ENCODE data around the gene CEBPG.

Gene CEBPG

DNA sequence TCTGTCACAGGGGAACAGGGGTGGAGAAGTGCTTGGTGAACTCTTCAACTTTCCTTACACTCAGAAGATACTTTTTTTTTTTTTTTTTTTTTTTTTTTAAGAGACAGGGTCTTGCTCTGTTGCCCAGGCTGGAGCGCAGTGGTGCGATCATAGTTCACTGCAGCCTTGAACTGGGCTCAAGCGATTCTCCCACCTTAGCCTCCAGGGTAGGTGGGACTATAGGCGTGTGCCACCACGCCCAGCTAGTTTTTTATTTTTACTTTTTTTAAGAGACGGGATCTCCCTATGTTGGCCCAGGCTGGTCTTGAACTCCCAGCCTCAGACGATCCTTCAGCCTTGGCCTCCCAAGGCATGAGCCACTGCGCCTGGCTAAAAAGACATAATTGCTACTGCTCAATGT is 11.5 kb downstream of the CEBPG start:
- DNase-seq, result no peak

DNA sequence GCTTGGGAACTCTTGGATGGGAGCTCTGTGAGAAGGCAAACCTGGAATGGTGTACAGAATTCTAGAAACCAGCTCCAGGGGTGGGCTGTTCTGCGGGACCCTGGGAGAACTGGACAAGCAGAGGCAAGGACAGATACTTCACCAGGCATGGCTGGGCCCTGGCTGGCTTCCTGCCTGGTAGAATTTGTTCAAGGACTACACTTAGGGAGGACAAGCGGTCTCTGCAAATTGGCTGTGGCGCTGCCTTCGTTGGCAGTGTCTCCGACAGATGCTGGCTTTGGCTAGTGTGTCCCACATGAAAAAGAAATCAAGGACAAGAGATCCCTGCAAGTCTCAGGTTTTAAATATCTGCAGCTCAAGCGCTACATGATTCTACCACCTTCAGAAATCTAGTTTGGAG is 12.4 kb downstream of the CEBPG start:
- DNase-seq, result no peak

DNA sequence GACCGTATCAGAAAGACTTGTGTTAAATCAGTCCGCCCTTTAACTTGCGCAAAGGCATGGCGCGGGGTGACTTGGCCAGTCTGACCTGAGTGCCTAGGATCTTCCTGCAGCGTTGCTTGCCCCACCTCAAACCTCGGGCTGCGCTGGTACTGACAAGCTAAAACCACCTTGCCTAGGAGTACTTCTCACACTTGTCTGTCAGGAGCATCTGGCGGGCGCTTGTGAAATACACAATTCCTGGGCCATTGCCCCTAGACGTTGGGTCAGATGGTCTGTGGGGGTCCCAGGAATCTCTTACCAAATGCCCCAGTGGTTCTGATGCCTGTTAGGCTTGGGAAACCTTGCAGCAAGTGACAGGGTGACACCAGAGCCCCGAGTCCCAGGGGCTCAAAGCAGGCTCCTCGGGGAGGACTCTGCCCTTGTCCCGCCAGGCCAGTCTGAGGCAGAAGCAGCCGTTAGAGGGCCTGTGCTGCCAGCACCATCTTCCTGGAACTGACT is 12.9 kb downstream of the CEBPG start:
- DNase-seq, result no peak

GRCh38 chr19:33387351-33388230 is 14.1 kb downstream of the CEBPG start:
- DNase-seq, result no peak

GRCh38 chr19:33388231-33388724 is 14.8 kb downstream of the CEBPG start:
- no peak for DNase-seq

- no peak for DNase-seq
Measured at GRCh38 chr19:33388725-33389420, 15.4 kb downstream of the CEBPG start.

DNA sequence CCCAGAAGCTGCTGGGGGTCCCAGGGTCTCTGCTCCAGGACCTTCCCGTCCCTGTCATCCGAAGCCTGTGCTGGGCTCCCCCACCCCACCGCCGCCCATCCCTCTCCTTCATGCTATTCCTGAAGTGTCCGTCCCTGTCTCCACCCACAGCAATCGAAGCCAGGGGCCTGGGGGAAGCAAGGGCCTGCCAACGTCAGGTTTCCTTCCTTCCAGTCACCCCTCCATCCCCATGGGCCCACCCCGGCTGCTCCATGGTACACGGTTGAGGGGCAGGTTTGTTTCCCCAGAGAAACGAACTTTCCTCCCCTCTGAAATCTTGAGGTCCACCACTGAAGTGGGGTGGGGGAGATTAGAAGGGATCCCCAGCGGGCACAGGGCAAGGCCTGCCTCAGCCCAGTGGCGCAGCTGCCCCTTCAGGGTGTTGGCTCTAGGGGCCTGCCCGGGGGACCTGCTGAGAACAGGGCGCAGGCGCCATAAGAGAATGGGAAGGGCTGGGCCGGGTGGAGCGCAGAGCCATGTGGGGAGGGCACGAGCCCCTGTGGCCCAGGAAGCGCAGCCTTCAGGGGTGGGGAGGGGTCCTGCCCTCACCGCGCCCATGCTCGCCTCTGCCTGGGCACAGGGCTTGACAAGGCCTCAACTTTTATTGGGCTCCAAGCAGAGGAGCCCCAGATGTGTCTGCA is 16.1 kb downstream of the CEBPG start:
- DNase-seq, result no peak

- no peak for DNase-seq
Measured at GRCh38 chr19:33390101-33390907, 16.8 kb downstream of the CEBPG start.

- DNase-seq, result no peak
Measured at GRCh38 chr19:33390908-33391630, 17.6 kb downstream of the CEBPG start.

DNA sequence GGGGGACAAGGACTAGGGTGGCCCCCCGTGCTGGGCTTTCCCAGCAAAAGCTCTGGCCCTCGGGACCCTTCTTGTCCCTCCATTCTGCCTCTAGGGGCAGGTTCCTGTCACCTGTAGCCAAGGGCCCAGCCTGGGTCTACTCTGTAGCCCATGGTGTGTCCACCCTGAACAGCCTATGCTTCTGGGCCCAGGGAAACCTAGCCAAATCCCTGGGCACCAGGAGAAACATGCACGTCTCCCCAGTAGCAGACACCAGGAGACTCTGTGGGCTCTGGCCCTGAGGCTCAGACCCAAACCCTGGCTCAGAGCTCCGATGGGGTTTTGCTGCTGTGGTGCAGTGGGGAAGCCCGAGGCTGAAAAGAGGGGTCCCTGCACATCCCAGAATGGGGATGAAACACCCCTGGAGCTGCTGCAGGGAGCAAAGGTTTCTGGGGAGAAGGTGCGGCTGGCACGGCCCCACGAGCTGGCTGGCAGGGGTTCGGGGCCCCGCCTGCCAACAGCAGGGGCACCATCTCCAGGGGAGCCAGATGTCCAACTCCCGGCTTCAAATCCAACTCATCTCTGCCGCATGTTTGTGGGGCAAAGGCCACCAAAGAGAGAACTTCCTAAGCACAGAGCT is 18.2 kb downstream of the CEBPG start:
- no peak for DNase-seq

DNA sequence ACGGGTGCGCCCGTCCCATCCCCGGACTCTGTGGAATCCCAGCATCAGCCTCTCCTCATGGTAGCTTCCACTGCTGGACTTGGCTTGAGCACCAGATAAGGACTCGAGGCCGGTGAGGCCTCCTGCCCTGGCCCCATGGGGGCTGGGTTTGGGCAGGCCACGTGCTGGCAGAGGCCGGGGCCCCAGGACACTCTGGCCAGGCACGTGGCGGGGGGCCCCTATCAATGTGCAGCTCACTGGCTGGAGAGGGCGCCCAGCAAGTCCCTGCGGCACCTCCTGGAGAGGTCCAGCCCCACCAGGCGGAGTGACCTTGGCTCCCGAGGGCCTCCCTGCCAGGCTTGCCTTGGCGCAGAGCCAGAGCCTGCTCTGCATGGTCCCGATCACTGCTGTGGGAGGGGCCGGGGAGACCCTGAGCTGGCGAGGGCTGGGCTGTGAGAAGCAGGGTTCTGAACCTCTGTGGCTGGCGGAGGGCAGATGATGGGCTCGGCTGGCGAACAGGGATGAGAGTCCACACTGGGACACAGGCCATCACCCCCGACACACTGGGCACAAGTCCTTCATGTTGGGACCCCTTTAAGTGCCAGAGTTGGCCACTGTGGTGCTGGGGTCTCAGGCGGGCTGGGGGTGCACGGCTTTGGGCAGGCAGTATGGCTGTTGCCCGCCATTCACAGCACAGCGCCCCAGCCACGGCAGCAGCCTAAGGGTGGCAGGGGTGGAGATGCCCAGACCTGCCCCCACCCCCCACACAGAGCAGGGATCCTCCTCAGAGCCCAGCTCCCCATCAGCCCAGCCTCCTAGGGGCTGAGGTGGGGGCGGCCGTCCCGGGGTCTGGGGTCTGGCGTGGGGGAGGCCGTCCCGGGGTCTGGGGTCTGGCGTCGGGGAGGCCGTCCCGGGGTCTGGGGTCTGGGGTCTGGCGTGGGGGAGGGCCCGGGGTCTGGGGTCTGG is 19.1 kb downstream of the CEBPG start:
- no peak for DNase-seq

DNA sequence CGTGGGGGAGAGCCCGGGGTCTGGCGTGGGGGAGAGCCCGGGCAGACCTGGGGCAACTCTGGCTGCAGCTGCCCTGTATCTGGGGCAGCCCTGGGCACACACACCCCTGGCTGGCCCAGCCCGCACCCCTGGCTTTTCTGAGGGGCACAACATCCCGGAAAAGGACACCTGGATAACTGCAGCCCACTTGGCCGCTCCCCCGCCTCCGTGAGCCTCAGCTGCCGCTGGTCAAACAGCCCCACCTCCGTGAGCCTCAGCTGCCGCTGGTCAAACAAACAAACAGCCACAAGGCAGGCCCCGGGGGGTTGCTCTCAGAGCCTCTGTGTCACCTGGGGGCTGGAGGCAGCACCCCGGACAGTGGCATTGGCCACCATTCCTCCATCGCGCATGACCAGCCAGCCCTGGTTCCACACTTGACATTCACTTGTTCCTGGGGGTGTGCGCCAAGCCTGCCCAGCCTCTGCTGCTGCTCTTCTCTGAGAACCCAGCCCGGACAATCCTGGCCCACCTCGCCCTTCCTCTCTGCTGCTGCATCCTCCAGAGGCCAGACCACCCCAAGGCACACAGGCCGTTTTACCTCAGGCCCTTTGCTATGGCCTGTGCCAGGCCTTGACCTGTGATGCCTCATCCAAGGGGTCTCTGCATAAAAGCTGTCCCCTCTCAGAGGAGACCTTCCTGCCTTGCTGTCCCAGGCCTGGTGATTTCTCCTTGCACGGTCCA is 19.9 kb downstream of the CEBPG start:
- no peak for DNase-seq

GRCh38 chr19:33394006-33394722 is 20.7 kb downstream of the CEBPG start:
- no peak for DNase-seq

DNA sequence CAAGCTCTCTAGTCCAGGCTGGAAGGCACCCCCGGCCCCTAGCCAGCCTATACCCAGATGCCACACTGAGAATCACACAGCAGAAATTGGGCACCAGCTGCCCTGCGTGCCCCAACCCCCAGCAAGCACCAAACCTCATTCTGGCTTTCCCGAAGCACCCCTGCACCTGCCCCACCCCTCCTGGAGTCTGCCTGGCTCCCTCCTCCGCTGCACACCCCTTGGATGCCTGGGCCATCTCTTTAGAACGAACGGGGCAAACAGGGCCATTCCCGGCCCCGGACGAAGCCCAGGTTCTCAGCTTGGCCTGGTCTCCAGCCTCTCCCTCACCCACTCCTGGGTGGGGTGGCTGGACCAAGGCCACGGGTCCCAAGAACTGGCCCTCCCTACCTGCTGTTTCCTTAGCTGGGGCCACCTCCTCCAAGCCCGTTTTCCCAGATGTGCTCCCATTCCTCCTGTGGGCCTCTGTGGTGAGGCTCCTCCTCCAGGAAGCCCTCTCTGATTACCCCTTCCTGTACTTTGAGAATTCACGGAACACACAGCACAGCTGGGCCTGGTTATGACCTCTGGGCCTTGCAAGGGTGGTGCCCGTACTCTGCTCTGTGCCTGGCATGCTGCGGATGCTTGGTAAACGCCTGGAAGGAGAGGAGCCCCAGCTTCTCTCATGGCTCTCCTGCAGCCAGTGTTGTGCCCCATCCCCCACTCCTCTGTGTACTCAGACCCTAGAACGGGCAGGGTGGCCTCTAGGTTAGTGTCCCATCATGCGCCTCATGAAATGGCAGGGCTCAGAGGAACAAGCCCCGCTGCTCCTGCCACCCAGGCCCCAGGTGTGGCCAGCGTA is 21.4 kb downstream of the CEBPG start:
- DNase-seq, result no peak

DNA sequence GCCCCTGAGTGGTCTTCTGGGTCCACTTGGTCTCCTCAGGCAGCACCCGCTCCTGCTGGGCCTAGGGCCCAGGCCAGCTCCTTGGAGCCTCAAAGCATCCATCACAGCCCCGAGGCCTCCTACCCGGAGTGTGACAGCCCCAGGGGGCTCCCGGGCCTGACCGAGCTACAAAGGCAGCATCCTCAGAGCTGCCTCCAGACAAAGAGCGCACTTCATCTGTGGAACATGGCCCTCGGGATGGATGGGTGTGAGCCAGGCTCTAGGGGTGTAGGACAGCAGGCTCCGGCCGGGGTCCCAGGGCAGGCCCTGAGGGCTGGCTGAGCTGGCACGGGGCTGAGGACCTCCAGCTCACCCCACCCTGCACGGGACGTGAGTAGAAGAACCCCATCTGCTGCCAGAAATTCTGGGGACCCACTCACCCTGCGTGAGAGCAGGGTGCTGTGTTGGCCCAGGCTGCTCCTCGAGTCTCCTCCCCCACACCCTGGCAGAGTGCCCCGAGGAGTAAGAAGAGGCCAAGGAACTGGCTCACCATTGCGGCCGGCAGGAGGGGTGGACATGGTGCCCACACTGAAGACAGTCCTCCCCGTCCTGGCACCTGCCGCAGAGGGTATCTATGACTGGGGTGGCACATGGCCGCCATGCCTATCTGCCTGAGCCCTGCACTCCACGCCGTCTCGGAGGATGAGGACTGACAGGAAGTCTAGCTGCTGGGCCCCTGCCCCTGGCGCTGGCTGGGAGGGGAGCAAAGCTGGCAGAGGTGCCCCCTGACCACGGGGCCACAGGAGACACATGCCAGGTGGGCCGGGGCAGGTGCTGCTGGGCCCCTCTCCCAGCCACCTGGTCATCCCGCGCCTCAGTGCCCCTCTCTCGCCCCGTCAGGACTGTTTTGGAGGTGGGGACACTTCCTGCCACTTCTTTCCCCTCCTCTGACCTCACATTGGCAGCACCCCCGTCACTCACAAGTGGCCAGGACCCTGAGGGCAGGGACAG is 22.3 kb downstream of the CEBPG start:
- DNase-seq, result no peak

All from NCI-H748 treated with DMSO at 0.1 percent for 48 hours (cell line).